AG10803 (cell line): ENCODE measurements around the gene ADAMTS9.
A peak's percentile ranks its signal among the peaks of the same experiment; 100 is the strongest.

Experiments
- DNase-seq: peaks from one replicate; pipeline ENCODE4 v3.0.0; 2010; ENCODE audit warnings: low read depth
- H3K4me3 ChIP-seq: 2 replicates; pipeline ENCODE4 v1.5.1; 2011; ENCODE audit warnings: mild to moderate bottlenecking, low read length, control low read depth
- CTCF ChIP-seq: conservative IDR thresholded peaks from 2 replicates; pipeline ENCODE4 v1.5.1; 2011; ENCODE audit warnings: mild to moderate bottlenecking, low read length, control low read depth, inconsistent platforms

Gene ADAMTS9

DNA sequence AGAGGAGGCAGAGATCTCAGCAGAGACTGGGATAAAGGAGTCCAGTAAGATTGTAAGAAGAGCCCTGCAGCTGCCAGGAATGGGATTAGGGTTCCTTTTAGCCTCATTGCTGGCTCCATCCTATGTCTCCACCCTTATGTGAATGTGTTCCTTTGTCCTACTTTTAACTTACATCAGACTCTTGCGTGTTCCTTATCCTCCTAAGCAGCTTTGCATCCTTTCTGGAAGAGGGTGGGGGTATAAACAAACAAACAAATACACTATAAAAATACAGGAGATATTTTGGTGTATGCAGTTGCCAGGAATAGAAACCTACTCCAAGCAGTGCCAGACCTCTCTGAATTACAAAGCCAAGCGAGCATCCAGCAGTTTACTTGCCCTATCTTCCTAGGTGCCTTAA is 194.7 kb downstream of the ADAMTS9 start:
- no peak for DNase-seq
- no peak overlapping the region for H3K4me3 ChIP-seq
- no peak for TF ChIP-seq CTCF

GRCh38 chr3:64491843-64492242 is 196.0 kb downstream of the ADAMTS9 start:
- no peak for TF ChIP-seq CTCF
- H3K4me3 ChIP-seq, result no peak overlapping the region
- DNase-seq, result no peak

GRCh38 chr3:64490180-64490724 is 197.5 kb downstream of the ADAMTS9 start:
- TF ChIP-seq CTCF, result no peak
- H3K4me3 ChIP-seq, result no peak overlapping the region
- no peak for DNase-seq

GRCh38 chr3:64489361-64490044 is 198.3 kb downstream of the ADAMTS9 start:
- DNase-seq, result no peak
- H3K4me3 ChIP-seq, result no peak overlapping the region
- no peak for TF ChIP-seq CTCF

DNA sequence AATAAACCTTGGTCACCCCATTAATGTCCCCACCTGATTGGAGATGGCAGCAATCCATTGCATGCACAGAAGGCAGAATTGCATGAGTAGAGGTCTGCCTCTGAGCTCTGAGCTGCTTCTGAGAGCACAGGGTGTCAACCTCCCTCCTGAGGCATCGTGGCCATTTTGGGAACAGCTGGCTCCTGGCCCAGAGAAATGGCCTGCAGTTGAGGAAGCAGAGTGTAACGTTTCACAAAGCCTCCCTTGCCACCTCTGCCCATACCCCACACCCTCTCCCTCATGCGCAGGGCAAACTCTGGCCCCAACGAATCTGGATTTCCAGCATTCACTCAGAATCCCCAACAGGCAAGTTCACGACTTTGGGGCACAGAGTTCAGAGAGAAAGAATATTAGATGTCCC is 198.9 kb downstream of the ADAMTS9 start:
- TF ChIP-seq CTCF, result no peak
- H3K4me3 ChIP-seq, result no peak overlapping the region
- no peak for DNase-seq

GRCh38 chr3:64484289-64484992 is 203.4 kb downstream of the ADAMTS9 start:
- no peak overlapping the region for H3K4me3 ChIP-seq
- peak; percentile 97 for TF ChIP-seq CTCF
- DNase-seq, result peak; percentile 79

- DNase-seq, result no peak
- TF ChIP-seq CTCF, result no peak
These were observed 204.3 kb downstream of the ADAMTS9 start for GRCh38 chr3:64483467-64483866.

More at GRCh38 chr3:64483467-64483866, 204.3 kb downstream of the ADAMTS9 start:
- no peak overlapping the region for H3K4me3 ChIP-seq
